Measurements from ENCODE around the gene DAAM1.

The DAAM1 gene

DNA sequence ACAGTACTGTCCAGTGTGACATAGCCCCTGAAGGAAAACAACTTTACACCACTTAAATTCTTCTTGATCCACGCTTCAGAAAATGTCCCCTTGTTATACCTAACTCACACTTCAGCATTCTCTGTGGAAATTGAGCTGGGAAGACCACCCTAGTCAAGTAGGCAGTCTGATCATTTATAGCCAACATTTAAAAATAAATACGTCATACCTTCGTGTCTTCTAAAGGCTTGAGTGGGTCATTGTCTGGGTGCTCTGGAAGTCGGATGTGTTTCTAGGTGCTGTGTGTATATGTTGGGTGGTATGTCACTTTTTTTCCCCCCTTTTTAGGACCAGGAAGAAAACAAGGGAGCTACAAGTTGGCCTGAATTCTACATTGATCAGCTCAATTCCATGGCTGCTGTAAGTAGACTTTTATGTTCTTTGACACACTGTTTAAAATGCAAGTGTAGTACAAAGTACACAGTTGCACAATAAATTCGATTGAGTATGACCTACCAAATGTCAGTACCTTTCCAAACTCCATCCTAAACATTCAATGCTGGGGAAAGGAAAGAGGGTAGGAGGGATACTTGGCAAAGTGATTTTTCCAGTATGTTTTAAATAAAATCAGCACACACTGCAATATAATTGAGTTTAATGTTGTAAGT, 126.6 kb downstream of the DAAM1 start:
- DNase-seq (ENCODE audit: low read depth): no peak

DNA sequence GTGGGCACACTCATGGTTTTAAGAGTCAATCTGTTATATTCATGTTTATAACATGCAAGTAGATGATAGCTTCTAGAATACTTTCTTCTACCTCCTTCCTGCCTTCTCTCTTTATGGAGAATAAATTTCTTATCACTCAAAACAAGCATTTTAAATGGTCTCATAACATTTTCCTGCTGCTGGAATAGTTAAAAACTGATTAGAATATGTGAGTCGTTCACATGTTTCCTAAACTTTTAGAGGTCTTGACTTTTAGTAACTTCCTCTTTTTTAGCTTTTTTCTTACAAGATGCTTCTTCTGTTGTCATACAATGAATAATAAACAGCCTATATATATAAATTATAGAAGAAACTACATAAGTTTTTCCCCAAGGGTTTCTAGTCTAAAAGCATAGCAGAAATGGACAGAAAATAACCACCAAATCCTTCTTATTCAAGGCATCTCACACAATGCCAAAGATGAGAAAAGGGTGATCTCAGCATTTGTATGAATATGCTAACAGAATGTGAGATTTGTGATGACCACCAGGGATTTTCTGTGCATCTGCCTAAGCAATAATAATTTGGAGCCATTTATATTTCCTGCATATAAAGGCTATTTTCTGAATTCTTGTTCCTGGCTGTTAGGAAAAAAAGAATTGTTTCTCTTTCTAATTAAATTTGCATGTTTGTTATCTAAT, 127.8 kb downstream of the DAAM1 start:
- DNase-seq (ENCODE audit: low read depth): no peak

DNA sequence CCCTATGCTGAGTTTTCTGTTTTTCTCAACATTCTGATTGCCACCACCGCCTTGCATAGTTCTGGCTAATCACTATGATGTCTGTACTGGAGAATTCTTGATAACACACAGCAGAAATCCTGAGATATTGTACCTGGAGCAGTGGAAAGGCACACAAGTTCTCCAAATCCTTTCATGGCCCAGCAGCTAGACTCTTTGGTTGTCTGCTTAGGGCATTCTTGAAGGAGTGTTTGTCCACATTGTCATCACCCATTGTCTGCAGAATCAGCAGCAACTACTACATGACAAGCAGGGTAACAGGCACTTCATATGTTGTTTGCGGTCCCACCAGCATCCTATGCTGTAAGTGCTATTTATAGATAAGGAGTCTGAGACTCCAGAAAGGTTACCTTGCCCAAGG, 128.9 kb downstream of the DAAM1 start:
- DNase-seq (ENCODE audit: low read depth): no peak

DNA sequence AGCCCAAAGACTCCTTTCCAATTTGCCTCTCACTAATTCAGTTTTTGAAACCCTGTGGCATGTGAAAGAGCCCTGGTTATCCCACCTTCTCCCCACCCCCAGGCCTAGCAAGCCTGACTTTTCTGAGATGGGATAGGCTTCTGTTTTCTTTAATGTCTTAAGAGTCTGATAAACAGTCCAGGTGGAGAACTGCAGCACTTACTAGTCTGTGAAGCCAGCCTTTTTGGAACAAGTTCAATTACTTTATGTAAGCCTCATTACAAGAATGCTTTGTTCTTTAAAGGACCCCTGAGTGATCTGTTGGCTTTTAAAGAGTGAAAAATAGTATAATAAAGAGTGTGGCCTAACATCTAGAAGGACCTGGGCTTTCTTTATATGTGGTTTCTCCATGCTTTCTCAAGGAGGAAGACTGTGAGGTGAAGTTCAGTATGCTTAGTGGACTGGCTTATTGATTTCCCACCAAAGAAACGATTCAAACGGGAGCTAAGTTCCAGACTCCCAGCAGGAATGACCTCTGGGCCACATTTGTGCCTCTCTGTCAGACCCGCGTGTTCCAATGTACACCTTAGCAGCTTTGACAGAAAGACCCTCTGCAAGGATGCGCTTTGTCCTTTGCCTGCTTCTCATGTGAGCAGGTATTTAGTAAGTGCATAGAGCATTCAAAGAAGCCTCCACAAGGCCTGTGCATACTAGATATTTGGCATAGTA, 129.5 kb downstream of the DAAM1 start:
- DNase-seq (ENCODE audit: low read depth): no peak

DNA sequence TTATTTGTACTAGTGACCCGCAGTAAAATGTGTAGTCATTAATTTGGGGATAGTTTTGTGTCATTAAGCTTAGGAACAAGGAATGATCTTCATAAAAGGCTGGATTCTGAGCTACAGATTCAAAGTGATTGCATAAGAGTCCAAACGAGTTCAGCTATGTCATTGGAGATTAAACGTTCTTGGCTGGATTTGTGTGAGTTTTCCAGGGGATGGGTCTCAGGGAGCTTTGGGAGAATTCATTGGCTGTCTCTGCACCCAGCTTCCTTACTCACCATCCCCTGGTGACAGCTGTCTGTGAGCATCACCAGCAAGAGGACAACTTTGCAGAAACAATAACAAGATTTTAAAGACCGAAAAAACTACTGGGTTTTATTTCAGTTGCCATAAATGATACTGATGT, 130.4 kb downstream of the DAAM1 start:
- no peak for DNase-seq (ENCODE audit: low read depth)

DNA sequence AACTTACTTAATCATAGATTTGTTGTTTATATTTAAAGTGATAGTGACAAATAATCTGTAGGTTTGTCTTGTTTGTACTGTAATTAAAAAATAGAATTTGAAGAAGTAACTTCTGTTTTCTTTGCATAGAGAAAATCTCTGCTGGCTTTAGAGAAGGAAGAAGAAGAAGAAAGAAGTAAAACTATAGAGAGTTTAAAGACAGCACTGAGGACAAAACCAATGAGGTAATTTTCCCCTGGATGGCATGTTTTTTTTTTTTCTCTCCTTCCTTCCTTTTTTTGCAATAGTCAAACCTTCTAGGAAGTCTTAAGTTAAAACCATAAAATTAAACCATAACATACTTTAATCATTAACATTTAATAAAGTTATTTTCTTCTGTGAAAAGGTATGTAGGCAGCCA, 131.9 kb downstream of the DAAM1 start:
- no peak for DNase-seq (ENCODE audit: low read depth)

DNA sequence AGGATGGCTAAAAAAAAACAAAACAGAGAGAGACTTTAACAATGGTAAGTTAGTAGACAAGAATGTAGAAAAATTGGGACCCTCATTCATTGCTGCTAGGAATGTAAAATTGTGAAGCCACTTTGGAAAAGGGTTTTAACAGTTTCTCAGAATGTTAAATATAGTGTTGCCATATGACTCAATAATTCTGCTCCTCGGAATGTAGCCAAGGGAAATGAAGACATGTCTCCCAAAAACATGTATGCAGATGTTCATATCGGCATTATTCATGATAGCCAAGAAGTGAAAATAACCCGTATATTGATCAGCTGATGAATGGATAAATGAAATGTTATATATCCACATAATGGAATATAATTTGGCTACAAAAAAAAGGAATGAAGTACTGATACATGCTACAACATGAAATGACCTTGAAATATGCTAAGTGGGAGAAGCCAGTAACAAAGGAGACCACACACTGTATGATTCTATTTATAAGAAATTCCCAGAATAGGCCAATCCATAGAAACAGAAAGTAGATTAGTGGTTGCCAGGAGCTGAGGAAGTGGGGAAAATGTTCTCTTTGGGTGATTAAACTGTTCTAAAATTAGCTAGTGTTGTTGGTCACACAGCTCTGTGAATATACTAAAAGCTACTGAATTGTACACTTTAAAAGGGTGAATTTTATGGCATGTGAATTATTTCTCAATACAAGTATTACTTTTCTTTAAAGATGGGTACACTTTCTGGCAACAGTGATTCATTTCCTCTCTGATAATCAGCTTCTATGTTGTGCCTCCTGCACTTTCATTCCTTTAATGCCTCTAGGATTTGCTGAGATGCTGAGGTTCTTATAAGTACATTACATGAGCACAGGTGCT, 132.5 kb downstream of the DAAM1 start:
- DNase-seq (ENCODE audit: low read depth): peak; percentile 79

DNA sequence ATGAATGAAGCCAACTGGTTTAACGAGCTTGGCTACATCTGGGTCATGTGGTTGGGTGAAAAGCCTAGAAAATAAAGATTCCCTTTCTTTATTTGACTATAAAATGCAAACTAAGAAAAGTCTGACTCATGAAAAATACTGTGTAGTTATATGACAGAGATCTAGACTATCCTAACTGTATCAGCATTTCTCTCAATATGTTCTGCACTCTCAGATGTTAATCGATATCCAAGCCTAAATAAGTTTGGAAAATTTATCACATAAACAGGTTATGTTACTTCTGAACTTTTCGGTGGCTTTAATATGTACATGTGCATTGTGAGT, 133.1 kb downstream of the DAAM1 start:
- no peak for DNase-seq (ENCODE audit: low read depth)

DNA sequence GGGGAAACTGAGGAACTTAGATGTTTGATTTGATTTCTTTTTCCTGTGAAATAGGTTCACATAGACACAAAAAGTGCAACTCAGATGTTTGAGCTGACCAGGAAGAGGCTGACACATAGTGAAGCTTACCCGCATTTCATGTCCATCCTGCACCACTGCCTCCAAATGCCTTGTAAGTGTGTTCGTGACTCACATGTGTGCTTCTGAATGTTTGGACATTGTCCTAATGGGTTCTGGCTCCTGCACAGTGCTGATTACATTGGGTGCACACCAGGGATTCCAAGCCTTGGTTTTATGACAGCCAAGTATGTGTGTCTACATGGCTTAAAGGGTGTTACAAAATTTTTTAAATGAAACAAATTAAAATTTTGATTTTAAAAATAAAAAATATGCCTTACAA, 137.4 kb downstream of the DAAM1 start:
- DNase-seq (ENCODE audit: low read depth): peak; percentile 73

DNA sequence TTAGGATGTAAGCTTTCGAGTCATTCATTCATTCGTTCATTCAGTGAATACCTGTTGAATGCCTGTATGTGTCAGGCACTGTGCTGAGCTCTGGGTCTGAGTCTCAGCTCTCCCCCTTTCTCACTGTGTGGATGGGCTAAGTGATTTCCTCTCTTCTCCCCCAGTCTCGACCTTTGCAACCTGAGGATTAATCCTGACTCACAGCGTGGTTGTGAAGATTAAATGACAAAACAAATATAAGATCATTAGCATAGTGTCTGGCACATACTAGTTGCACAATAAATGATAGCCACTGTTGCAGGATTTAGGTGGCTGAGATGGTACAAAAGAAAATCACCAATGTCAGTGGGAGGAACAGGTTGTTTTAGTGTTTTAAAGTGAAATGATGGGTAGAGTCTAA, 140.0 kb downstream of the DAAM1 start:
- DNase-seq (ENCODE audit: low read depth): no peak

DNA sequence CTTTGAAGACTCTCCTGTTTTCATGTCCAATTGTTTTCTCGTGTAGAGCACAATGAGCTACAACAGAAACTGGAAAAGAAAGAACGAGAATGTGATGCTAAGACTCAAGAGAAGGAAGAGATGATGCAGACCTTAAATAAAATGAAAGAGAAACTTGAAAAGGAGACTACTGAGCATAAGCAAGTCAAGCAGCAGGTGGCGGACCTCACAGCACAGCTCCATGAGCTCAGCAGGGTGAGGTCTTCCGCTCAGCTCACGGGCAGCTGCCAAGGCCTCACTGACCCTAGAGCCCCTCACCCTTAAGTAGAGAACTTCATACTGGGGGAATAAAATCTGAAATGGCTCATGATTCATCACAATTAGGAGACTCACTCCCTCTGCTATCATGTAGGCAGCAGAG, 142.0 kb downstream of the DAAM1 start:
- DNase-seq (ENCODE audit: low read depth): no peak

DNA sequence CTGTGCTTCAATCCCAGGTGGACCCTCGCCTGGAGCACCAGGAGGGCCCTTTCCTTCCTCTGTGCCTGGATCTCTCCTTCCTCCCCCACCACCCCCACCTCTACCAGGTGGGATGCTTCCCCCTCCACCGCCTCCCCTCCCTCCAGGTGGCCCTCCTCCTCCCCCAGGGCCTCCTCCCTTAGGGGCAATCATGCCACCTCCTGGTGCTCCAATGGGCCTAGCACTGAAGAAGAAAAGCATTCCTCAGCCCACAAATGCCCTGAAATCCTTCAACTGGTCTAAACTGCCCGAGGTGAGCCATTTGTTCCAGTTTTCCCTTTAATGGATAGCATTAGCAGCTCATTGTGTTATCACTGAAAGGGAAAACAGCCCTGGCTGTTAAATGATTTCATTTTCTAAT, 142.8 kb downstream of the DAAM1 start:
- DNase-seq (ENCODE audit: low read depth): no peak

DNA sequence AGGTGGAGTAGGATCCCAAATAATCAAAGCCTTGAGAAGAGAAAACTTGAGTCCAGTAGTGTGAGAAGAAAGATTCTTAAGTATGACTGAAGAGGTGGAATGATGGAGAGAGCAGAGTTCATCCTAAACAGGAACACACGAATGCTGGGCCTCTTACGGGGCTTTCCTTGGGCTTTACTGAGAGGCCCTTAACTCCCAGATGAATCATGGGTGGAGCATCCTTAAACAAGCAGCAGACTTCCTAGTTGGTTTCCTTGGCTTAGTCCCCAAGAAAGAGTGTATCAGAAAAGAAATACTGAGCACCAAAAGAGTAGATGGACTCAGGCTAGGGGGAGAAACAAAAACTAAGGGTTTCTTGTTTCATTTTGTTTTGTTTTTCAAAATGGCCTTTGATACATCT, 144.3 kb downstream of the DAAM1 start:
- DNase-seq (ENCODE audit: low read depth): peak; percentile 94

DNA sequence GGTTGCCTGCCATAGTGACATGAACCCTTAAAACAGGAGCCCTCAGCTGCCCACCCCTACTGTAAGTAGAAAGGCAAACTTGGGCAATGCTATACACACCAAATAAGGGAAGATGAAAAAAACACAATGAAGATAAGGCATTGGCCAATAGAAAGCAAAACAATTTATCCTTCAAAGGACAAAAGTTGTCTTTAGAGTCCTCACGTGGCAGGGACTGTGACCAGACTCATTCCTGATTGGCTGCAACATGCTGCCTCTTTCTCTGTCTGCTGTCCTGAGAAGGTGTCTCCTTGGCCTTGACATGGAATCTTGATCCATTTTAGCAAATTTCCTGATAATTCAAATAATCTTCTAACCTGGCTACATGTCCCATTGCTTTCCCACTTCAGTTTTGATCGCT, 144.8 kb downstream of the DAAM1 start:
- DNase-seq (ENCODE audit: low read depth): no peak

DNA sequence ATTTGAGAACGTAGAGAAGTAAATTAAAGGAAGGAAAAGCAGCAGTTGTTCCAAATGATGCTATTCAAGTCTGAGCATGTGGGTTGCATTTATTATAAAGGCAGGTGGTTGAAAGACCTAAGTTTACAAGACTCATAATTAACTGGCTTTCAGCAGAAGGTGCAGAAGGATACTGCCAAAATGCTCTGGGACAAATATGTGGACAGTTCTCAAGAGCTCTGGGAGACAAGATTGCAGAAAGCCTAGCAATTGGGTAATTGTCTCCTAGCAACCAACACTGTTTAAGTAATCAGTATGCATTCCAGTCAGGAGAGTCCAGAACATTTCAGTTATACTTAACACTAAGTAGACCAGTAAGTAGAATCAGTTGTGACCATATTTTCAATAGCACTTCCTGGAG, 145.2 kb downstream of the DAAM1 start:
- peak; percentile 95 for DNase-seq (ENCODE audit: low read depth)

DNA sequence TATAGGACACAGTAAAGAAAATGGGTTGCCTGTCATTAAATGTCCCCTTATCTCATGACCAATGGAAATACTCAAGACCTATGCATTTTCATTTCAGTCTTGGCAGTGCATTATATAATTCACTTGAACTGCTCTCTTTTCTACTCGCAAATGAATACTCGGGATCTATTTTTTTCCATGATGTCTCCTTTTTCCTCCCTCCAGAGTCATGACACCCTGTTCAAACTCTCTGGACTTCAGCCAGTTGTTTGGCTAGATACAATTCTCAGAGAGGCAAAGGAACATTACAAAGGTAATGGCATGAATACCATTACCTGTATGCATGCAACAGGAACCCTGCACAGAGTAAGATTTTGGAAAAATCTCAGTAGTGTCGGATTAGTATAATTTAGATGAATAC, 145.8 kb downstream of the DAAM1 start:
- DNase-seq (ENCODE audit: low read depth): no peak

DNA sequence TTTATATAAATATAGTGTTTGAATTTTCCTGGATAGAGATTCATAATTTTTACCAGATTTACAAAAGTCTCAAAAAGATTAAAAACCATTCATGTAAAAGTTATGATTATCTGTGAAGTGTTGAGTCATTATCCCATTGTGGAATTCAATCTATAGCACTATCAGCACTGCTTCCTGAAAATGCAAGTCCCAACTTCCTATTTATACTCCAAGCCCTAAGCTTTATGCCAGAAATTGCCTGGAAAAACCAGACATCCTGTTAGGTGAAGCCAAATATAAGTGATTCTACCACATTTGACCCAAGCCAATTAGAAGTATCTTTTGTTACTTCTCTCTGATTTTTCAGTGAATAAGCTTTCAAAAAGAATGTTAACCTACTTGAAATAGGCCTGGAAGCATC, 147.6 kb downstream of the DAAM1 start:
- peak; percentile 21 for DNase-seq (ENCODE audit: low read depth)

DNA sequence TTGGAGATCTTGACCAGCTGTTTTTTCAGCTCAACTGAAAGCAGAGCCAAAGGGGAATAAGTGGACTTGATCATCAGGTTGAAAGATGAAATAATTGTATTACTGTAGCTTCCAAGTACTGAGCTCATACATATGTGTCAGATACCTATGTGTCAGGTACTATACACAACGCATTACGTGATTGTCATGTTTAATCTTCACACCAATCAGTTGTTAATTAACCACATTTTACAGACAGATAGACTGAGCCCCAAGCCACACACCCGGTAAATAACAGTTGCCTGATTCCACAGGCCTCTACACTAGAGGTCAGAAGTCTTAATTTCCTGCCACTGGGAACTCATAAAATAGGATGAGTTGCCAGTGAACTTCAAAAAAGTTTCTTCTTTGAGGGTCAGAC, 148.2 kb downstream of the DAAM1 start:
- no peak for DNase-seq (ENCODE audit: low read depth)

DNA sequence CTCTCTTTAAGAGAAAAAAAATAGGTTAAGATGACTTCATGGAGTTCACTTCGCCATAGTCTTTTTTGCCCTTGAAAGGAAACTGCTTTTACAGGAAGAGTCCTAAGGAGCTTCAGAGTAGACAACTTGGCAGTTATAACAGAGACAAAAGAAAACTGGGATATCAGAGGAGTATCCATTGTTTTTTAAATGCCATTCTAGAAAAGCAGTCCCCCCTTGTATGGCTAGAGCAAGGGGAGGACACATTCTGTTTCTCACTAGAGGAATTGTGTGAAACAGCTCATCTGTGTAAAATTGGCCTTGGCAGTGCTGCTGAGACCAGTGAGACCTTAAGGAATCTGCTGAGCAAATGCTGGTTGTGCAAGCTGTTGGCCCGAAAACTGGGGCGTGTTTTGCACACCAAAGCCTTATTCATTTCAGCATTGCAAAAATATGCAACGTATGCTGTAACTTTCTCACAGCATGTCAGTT, 148.7 kb downstream of the DAAM1 start:
- DNase-seq (ENCODE audit: low read depth): peak; percentile 63

DNA sequence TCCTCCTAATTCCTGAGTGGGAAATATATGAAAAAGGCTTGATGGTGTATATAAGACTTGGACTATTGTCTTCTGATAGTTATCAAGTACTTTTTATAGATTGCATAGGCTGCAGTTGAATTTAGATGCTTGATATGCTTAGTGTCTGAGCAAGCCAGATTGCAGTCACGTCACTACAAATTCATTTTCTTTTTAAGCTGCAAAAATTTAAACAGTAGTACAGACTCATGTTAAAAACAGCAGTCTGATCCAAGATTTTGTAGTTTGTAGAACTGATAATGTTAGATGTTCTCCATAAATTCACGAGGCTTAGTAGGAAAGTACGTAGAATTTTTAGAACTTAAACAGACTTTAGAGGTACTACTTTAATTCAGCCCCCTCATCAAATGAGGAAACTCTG, 150.3 kb downstream of the DAAM1 start:
- no peak for DNase-seq (ENCODE audit: low read depth)

DNA sequence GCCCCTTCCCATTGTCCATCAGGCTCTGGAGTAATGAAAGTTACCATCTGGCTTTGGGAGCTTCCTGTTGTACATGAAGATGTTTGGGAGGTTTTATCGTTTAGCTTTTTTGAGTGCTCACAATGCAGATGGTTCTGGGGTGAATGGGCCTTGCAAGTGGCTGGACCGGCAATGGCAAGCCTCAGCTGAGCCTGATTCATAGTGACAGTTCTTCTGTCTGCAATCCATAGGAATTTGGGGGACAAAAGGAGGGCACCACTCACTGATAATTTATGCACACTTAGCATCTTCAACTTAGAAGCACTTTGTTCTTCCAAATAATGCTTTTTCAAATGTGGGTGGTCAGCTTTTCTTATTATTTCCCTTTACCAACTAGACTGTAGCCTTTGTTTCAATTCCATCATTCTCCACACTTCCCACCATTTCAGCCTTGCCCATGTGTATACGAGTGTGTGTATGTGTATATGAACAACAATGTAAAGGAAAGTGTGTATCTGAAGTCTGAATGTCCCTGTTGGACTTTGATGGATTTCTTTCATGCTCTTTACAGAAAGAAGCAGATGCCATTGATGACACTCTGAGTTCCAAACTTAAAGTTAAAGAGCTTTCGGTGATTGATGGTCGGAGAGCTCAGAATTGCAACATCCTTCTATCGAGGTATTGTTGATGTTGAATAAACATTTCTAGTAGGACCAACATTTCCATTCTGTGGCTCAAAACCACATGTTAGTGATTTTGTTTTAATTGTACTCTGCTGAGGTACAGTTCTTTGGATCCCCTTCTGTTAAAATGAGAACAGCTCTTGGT, 151.3 kb downstream of the DAAM1 start:
- no peak for DNase-seq (ENCODE audit: low read depth)
